NCI-H2107 treated with DMSO at 0.1 percent for 48 hours (cell line): ENCODE results near the gene PKP4.
"Not testable (repeated sequence)": the region's sequence is repeated elsewhere in the genome, so short reads cannot be mapped to it uniquely, and the experiment has no call there.

Source experiments
- DNase-seq: peaks from one replicate; lab custom pipeline; 2025; ENCODE audit not compliant: unreplicated experiment; lab: John Stamatoyannopoulos, UW

PKP4 gene

DNA sequence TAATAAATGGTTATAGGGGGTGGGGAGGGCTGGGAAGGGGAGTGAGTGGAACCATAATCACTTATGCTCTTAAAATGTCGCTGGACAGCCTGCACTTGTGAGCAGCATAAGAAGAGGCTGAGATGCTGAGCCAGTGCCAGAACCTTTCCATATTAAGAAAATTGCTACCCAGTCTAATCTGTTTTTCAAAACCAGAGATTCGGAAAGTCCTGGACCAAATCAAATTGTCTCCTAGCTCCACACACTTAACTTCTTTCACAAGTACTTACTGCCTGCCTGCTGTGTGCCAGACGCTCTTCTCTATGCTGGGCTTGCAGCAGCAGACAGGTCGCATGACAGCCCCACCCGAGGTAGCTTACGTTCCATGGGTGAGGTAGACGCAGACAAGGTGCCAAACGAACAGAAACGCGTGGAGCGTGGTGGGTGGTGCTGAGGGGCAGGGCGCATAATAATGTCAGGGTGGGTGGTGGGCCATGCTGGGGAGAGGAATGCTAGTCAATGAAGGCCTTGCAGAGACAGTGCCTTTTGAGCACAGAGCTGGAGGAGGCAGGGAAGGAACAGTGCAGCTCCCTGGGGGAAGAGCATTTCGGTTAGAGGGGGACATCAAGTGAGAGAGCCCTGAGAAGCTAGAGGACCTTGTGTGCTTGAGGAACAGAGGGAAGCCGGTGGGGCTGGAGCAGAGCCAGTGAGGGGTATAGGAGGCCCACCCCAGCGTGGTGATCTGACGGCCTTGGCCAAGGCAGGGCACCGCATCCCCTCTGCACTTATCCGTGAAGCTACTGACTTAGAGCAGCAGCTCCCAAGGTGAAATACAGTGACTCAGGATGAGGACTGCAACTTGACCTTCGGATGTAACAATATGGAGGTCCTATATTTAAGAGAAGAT is 214.9 kb downstream of the PKP4 start:
- no peak for DNase-seq

DNA sequence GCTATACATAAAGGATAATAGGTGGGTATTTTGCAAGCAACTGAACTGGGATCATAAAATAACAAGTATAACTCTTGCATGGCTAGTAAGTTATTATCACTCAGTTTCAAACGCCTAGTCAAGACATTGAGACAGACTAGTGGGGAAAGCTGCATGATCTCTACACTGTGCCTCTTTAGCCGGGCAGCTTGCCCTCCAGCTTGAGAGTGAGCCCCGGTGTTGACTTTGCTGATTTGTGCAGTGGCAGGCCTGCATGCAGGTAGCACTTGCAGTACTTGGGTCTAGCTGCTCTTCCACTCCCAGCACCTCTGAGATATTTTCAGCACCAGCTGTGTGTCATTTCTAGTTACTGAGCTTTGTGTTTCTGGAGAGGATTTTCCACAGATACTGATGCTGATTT is 219.5 kb downstream of the PKP4 start:
- DNase-seq, result no peak

DNA sequence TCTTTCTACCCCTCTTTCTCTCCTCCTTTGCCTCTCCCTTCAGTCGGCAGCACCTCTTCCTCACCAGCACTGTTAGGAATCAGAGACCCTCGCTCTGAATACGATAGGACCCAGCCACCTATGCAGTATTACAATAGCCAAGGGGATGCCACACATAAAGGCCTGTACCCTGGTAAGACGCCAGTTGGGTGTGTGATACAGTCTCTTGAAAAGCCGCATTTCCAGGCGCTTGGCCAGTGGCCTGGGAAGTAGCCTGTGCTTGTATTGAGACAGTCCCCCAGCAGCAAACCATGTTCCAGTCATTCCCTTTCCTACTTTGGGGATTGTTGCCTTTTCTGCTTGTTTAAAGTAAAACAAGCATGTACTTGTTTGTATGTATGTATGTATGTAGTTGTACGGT is 219.9 kb downstream of the PKP4 start:
- DNase-seq, result no peak

- DNase-seq, result no peak
Measured at GRCh38 chr2:158677542-158677941, 220.8 kb downstream of the PKP4 start.

- DNase-seq, result no peak
Measured at GRCh38 chr2:158681816-158682215, 225.1 kb downstream of the PKP4 start.

DNA sequence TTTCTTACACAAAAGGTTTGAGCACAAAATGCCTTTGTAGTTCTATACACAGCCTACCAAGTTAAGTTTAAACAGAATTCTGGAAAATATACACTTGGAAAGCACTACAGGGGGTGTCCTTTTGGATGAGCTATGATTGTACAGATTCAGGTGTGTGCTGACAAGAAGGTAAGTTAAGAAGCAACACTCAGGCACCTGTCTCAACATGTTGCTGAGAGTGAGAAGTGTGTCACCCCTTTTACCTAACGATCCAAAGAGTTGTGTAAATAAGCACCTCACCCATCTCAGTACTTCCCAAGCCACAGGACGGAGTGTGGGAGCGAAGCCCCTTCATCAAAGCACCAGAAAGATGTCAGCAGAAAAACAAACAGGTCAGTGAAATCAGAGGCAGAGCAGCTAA is 228.9 kb downstream of the PKP4 start:
- DNase-seq, result no peak

- no peak for DNase-seq
Measured at GRCh38 chr2:158686210-158686691, 229.5 kb downstream of the PKP4 start.

- no peak for DNase-seq
Measured at GRCh38 chr2:158687315-158687714, 230.6 kb downstream of the PKP4 start.

- no peak for DNase-seq
Measured at GRCh38 chr2:158688721-158689120, 232.0 kb downstream of the PKP4 start.

GRCh38 chr2:158689391-158689790 is 232.6 kb downstream of the PKP4 start:
- DNase-seq, result no peak

- no peak for DNase-seq
Measured at GRCh38 chr2:158690823-158691222, 234.1 kb downstream of the PKP4 start.

GRCh38 chr2:158691619-158692018 is 234.9 kb downstream of the PKP4 start:
- no peak for DNase-seq

- no peak for DNase-seq
Measured at GRCh38 chr2:158692372-158693103, 235.8 kb downstream of the PKP4 start.

DNA sequence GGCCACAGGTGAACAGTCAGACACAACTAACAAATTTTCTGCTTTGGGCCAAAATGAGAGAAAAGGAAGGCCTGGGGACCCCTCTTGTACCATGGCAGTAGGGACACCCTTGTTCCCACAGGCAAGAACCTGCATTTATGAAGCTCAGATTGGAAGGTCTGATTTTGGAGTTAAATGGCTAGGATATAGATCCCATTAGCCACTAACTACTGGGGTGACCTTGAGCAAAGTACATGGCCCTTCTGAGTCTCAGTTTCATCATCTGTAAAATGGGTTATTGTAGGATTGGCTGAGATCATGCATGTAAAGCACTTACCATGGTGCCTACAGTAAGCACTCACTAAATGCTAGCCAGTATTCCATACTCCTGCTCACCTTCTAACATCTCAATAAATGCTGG is 236.7 kb downstream of the PKP4 start:
- DNase-seq, result no peak

DNA sequence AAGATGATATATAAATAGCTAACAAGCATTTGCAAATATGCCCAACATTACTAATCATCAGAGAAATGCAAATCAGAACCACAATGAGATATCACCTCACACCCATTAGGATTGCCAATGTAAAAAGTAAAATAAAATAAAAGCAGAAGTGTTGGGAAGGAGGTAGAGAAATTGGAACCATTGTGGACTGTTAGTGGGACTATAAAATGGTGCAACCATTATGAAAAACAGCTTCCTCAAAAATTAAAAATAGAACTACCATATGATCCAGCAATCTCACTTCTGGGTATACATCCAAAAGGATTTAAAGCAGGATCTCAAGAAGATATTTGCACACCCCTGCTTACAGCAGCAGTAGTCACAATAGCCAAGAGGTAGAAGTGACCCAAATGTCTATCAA is 238.6 kb downstream of the PKP4 start:
- no peak for DNase-seq

- DNase-seq, result not testable (repeated sequence)
Measured at GRCh38 chr2:158695744-158696143, 239.0 kb downstream of the PKP4 start.

GRCh38 chr2:158699323-158699722 is 242.6 kb downstream of the PKP4 start:
- no peak for DNase-seq

- no peak for DNase-seq
Measured at GRCh38 chr2:158701101-158701500, 244.3 kb downstream of the PKP4 start.

DNA sequence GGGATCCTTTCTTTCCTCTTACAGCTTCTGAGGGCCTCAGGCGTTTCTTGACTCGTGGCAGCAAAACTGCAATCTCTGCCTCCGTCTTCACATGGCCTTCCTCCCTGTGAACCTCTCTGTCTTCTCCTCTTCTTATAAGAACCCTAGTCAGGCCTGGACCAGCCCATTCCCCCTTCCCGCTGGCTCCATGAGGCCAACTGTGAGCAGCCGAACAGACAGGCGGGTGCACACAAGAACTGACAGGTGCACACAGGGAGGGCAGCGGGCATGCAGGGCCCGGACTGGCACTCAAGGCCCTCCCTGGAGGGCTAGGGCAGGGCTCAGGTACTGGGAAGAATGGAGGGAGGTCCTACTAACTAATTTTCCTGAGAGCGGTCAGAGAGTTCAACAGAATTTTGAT is 246.0 kb downstream of the PKP4 start:
- DNase-seq, result no peak

DNA sequence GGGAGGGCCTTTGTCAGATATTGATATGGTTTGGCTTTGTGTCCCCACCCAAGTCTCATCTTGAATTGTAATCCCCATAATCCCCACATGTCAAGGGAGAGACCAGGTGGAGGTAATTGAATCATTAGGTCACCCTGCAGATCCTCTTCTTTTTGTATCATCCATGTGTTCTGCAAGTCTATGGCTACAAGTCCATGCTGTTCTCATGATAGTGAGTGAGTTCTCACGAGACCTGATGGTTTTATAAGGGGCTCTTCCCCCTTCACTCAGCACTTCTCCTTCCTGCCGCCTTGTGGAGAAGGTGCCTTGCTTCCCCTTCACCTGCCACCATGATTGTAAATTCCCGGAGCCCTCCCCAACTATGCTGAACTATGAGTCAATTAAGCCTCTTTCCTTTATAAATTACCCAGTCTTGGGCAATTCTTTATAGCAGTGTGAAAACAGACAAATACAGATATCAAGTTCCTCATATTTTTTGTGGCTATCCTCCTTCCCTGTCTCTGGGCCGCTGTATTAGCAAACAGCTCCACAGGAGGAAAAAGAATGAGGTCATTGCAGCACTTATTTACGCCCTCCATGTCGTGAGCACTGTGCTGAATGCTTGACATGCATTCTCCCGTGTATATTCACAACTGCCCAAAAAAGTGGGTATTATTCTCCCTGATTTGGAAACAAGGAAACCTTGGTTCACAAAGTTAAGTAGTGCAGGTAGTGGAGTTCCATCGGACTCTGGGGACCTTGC is 248.1 kb downstream of the PKP4 start:
- DNase-seq, result not testable (repeated sequence)

- DNase-seq, result no peak
Measured at GRCh38 chr2:158712791-158713522, 256.2 kb downstream of the PKP4 start.
